Progenitor cell of endocrine pancreas (in vitro differentiated cells): ENCODE measurements around the gene GASK1A. TPM values are rescaled to one million over a fixed set of nuclear protein-coding genes. Genes with fewer than 3 reads are reported as not detected.
A peak's percentile ranks its signal among the peaks of the same experiment; 100 is the strongest.

Experiments
- DNase-seq: peaks from one replicate; pipeline ENCODE4 v3.0.0; 2021; ENCODE audit warnings: low spot score; ENCODE audit not compliant: unreplicated experiment
- H3K27ac Mint-ChIP-seq: 2 replicates; pipeline ENCODE4 v1.8.0; 2021; ENCODE audit warnings: mild to moderate bottlenecking, moderate library complexity, mixed read lengths
- H3K27me3 Mint-ChIP-seq: 2 replicates; pipeline ENCODE4 v1.8.0; 2021; ENCODE audit warnings: mixed read lengths
- H3K36me3 Mint-ChIP-seq: 2 replicates; pipeline ENCODE4 v1.8.0; 2022; ENCODE audit warnings: mixed read lengths; ENCODE audit not compliant: insufficient read depth
- H3K4me1 Mint-ChIP-seq: 2 replicates; pipeline ENCODE4 v1.8.0; 2021; ENCODE audit warnings: low read depth, mixed read lengths
- H3K4me3 Mint-ChIP-seq: 2 replicates; pipeline ENCODE4 v1.8.0; 2021; ENCODE audit warnings: low read depth, mild to moderate bottlenecking, moderate library complexity, mixed read lengths
- H3K9me3 Mint-ChIP-seq: 2 replicates; pipeline ENCODE4 v1.8.0; 2021; ENCODE audit warnings: low read depth, mixed read lengths
- CTCF ChIP-seq: fragments of 200-600 bp; sonication (generic); IDR thresholded peaks from one replicate; pipeline ENCODE4 v1.5.0; 2021; ENCODE audit warnings: antibody characterized with exemption, mild to moderate bottlenecking; ENCODE audit not compliant: unreplicated experiment
- total RNA-seq: library from RNA; stranded (reverse); gene quantifications from 2 replicates; pipeline ENCODE4 v1.2.1, GENCODE V29; 2021

The GASK1A gene
- total RNA-seq, 1 donor from 2014 or later, result 2.3 TPM

- H3K4me1 Mint-ChIP-seq, result peaks cover 10% of the 10 kb centered on the region
- no peak for DNase-seq
- TF ChIP-seq CTCF, result no peak
- H3K9me3 Mint-ChIP-seq, result no peaks in the 10 kb centered on the region
- H3K27me3 Mint-ChIP-seq, result peaks cover 4% of the 10 kb centered on the region
- no peak overlapping the region for H3K4me3 Mint-ChIP-seq
- no peaks in the 10 kb centered on the region for H3K36me3 Mint-ChIP-seq
- H3K27ac Mint-ChIP-seq, result no peak overlapping the region
These were observed 26.9 kb downstream of the GASK1A start for GRCh38 chr3:43005981-43006380.

DNA sequence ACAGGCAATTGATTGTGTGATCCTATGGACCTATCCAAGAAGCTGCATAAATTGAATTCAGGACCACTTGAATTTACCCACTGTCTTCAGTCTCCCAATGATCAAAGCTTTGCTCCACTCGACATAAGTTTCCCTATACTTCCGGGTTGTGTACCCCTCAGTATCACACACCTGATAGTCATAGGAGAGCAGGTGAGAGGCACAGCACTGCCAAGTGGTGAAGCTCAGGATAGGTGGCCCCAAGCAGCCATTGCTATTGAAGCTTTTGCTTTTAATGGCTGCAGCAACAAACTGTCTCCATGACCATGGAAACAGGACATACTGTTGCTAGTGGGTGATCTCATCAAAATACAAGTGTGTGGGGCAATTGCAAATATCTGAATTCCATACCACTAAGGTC is 27.7 kb downstream of the GASK1A start:
- Mint-ChIP-seq H3K4me3 (no peak overlapping the region), H3K4me1 (peaks cover 2% of the 10 kb centered on the region), H3K36me3 (no peaks in the 10 kb centered on the region), H3K27ac (no peak overlapping the region), H3K9me3 (no peaks in the 10 kb centered on the region), H3K27me3 (peaks cover 4% of the 10 kb centered on the region)
- no peak for TF ChIP-seq CTCF
- DNase-seq, result no peak

DNA sequence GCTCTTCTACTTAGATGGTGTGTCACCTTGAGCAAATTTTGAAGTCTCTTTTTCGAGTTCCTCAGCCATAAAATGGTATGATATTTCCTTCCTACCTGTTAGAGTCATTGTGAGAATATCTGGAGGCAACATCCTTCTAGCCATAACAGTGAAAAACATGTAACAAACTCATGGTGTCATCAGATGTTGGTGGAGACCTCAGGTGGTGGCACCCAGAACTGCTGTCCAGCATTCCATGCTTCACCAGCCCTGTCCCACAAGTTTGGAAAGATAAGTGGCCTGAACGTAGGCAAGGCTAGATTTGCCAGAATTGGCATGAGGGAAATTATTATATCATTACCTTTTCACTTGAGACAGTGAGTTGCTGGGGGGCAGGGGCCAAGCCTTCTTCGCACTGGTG is 30.4 kb downstream of the GASK1A start:
- no peak overlapping the region for H3K4me3 Mint-ChIP-seq
- no peaks in the 10 kb centered on the region for H3K4me1 Mint-ChIP-seq
- H3K27ac Mint-ChIP-seq, result no peak overlapping the region
- no peak for DNase-seq
- H3K9me3 Mint-ChIP-seq, result no peaks in the 10 kb centered on the region
- peaks cover 4% of the 10 kb centered on the region for H3K27me3 Mint-ChIP-seq
- no peaks in the 10 kb centered on the region for H3K36me3 Mint-ChIP-seq
- peak; percentile 15 for TF ChIP-seq CTCF

DNA sequence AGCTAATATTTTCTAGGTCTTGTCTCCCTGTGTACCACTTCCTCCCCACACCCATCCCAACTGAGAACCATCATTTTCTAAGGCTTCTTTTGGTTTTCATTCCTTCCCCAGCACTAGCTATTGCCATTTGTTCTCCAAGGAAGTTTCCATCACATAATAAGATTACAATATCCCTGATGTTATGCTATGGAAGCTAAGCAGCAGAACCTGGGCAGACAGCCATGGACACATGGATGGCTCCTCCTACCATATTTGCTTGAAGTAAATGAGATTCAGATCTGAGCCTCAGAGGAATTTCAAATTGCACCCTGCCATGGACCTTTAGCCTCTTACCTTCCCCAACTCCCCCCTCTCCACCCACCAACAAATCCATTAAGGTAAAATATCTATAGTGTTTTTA is 31.5 kb downstream of the GASK1A start:
- TF ChIP-seq CTCF, result no peak
- no peaks in the 10 kb centered on the region for H3K36me3 Mint-ChIP-seq
- no peaks in the 10 kb centered on the region for H3K9me3 Mint-ChIP-seq
- H3K4me1 Mint-ChIP-seq, result no peaks in the 10 kb centered on the region
- H3K27ac Mint-ChIP-seq, result no peak overlapping the region
- H3K4me3 Mint-ChIP-seq, result no peak overlapping the region
- DNase-seq, result no peak
- peaks cover 4% of the 10 kb centered on the region for H3K27me3 Mint-ChIP-seq

- no peak for DNase-seq
- Mint-ChIP-seq H3K4me3 (no peak overlapping the region), H3K4me1 (no peaks in the 10 kb centered on the region), H3K9me3 (no peaks in the 10 kb centered on the region), H3K27me3 (no peaks in the 10 kb centered on the region), H3K36me3 (no peaks in the 10 kb centered on the region), H3K27ac (no peak overlapping the region)
- TF ChIP-seq CTCF, result no peak
These were observed 32.5 kb downstream of the GASK1A start for GRCh38 chr3:43011638-43012037.
